ENCODE measurements around the gene NF2.
"Not testable (repeated sequence)": the region's sequence is repeated elsewhere in the genome, so short reads cannot be mapped to it uniquely, and the experiment has no call there.

Gene NF2

GRCh38 chr22:29597871-29598683 lies 5.4 kb upstream of the NF2 start:
- DNase-seq: not testable (repeated sequence)

- DNase-seq: no peak
Observed at GRCh38 chr22:29598684-29599020, 4.8 kb upstream of the NF2 start.

GRCh38 chr22:29604076-29604360 lies 585 bp downstream of the NF2 start:
- DNase-seq: no peak

DNA sequence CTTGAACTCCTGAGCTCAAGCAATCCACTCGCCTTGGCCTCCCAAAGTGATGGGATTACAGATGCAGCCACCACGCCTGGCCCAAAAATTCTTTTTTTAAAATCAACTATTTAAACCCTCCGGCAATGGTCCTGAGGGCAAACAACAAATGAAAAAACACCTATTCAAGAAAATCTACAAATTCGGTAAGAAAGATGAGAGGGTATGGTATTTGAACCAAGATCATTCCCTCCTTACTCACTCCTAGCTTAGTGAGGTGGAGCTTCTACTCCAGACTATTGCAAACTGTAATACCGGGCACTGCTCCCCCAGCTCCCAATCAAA lies 2.1 kb downstream of the NF2 start:
- no peak for DNase-seq

DNA sequence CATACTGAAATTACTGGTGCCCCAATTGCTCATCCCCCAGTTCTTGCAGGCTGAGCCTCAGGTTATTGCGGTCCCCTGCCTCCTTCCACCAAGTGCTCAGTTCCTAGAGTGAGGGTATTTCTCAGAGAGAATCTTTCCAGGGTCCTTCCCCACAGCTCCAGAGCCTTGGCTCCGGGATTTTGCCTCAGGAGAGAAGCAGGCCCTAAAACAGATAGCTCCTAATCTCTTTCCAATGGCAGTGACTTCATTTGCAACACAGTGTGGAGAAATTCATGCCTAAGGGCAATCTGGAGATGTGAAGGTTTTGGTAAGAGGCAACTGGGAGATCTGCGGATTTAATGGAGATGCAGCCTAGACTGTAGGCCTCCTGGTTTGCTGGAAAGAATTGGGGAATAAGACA lies 2.9 kb downstream of the NF2 start:
- DNase-seq: no peak

DNA sequence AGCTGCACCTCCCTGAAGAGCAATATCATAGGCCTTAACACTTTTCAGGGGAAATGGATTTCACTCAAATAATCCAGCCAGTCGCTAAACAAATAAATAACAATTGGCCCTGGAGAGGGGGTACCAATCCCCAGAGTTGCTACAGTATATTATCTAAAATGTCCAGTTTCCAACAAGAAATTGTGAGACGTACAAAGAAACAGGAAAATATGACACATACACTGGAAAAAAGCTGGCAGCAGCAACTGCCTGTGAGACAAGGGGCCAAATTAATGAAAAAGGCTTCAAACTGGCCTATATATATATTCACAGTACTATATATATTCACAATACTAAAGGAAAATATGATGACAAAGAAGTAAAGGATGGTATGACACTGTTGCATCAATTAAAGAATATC lies 4.0 kb downstream of the NF2 start:
- no peak for DNase-seq

DNA sequence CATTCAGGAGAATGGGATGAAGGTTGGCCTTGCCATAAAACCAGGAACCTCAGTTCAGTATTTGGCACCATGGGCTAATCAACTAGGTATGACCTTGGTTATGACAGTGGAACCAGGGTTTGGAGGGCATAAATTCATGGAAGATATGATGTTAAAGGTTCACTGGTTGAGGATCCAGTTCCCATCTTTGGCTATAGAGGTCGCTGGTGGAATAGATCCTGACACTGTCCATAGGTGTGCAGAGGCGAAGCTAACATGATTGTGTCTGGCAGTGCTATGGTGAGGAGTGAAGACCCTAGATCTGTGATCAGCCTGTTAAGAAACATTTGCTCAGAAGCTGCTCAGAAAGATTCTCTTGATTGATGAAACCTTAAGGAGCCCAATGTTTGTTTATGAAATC lies 5.7 kb downstream of the NF2 start:
- no peak for DNase-seq

DNA sequence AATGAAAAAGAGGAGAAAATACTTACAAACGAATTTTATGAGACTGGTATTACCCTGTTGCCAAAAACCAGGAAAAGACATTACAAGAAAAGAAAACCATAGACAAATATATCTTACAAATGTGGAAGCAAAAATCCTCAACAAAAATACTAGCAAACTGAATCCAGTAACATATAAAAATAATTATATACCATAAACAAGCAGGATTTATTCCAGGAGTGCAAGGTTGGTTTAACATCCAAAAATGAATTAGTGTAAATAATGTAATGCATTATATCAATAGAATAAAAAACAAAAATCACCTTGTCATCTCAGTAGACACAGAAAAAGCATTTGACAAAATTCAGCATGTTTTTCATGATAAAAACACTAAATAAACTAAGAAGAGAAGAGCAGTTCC lies 7.3 kb downstream of the NF2 start:
- DNase-seq: no peak

- DNase-seq: no peak
Observed at GRCh38 chr22:29615705-29616327, 12.4 kb downstream of the NF2 start.

- no peak for DNase-seq
Observed at GRCh38 chr22:29617922-29618629, 14.6 kb downstream of the NF2 start.

DNA sequence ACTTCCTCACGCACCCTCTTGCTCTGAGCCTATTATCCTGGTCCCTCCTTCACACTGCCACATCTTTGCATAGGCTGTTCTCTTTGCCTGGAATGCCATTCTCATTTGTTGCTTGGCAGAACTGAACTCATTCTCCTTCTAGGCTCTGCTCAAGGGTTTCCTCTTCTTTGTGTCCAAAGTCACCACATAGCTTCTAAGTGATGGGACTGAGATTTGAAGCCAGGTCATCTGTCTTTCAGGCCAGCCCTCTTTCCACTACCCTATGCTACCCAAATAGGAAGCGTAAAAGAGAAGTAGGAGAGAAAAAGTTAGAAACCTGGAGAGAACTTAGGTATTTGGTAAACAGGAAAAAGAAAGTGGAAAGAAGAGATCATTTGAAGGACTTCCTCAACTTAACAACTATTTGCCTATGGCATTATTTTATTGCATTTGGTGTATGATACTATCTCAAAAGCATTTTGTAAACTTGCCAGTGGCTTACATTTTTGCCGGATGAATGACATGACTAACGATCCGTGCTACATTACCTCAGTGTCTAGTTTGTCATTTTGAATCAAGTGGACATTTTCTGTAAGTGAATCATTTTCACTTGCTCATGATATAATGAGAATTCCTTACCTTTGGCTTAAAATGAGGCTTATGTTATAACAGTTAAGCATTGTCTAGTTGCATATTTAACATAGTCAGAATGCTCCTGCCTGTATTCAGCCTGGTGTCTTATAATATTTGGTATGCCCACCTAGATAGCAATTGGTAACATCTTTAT lies 18.5 kb downstream of the NF2 start:
- no peak for DNase-seq

- no peak for DNase-seq
Observed at GRCh38 chr22:29623059-29623458, 19.6 kb downstream of the NF2 start.

DNA sequence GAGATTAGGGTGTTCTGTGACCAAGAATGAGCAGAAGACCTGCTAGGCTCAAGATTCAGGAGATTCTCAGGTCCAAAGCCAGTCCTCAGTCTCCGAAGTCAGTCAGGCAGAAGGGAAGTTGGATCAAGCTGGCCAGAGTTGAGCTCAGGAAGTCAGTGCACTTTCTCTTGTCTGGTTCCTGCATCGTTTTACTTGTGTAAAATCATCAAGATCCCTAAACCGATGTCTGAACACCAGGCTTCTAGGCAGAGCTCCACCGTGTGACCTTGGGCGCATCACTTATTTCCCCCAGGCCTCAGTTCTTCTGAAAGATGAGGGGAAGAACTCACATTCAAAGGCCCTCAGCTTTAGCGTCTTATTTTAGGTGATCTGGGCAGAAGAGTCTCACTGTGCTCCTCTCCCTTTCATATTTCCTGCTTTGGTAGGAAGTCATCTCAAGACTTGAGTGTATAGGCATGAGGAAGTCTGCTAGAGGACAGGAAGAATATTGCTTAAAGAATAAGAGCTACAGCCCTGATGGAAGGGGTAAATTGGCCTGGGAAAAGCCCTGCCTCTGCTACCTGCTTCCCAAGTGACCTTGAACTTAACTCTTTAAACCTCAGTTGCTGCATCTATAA lies 20.2 kb downstream of the NF2 start:
- DNase-seq: no peak

GRCh38 chr22:29625090-29625825 lies 21.8 kb downstream of the NF2 start:
- no peak for DNase-seq

DNA sequence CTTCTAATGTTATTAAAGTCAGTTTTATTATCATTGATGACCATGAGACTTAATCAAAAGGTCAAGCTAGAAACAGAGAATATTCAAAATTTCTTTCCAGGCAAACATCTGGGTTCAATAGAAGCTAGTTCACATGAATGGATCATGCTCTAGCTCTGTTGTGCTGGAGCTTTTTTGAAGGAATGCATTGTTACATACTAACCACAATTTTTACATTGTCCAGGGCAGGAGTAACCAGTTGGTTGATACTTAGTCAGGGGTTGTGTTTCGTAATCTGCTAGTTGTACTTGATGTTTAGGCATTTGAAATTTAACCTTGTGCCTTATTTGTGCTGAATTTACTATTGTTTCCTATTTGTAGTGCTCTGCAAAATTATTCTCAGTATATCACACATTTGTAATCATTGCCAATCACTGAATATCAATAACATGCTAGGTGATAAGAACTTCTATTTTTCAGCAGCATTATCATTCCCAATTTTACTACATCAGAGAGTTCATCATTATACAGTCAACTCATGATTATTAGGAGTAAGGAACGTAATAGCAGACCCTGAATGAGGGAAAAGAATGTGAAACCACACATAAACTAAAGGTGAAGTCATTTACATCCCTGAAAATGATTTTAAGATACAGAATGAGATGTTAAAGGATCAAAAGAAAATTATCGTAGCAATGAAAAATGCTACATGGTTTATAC lies 23.2 kb downstream of the NF2 start:
- no peak for DNase-seq

DNA sequence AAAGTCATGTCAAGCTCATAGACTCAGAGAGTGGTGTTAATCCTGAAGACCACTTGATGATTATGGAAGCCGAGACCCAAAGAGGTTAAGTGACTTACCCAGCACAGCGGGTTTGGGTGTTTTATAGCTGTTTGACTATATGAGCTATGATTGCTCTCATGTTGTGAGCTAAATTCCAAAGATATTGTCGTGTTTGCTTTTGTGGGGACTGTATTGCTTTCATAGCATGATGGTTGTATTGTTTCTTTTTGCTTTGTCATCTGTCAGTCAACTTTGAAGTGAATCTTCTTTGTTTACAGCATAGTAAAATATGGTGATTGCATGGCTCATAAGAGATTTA lies 23.7 kb downstream of the NF2 start:
- DNase-seq: no peak

GRCh38 chr22:29628996-29629902 lies 25.8 kb downstream of the NF2 start:
- no peak for DNase-seq

DNA sequence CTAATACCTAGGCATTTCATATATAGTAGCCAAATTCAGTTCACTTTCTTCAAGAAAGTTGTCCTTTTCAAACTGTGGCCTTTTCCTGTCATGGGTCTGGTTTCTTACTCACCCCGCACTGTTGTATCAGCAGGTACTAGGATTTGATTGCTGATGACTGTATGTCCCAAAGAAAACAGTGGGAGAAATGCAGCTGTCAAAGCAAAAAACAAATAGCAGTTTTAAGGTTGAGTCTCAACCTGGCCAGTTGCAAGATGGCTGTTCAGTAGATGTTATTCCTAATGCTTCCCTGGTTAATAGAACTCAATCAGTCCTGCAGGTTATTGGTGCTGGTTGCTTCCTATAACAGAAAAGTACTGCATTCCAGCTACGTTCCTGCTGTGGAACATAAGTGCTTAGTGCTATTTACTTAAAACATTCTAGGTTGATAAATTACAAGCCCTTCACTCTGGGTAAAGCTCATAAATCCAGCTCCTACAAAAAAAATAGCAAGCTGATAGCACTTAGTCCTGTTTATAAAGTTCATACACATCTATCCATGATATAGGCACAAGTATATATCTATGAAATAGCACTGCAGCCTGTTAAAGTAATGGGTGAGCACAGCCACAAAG lies 26.6 kb downstream of the NF2 start:
- no peak for DNase-seq

GRCh38 chr22:29630987-29631386 lies 27.6 kb downstream of the NF2 start:
- DNase-seq: no peak

DNA sequence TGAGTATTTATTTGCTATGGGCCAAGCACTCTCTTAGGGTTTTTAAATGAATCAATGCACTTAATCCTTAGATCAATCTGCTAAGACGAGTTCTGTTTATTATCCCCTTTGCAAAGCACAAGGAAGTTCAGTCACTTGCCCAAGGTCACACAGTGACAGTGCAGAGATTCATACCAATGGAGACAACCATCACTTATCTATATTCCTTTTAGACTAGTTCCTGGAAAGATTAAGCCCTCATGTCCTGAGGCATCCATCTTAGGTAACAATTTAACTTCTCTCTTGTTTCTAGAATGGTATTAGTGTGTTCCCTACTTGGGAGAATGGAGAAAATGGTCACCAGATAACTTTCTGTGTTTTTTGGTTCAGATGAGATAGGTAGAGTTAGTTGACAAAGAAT lies 28.3 kb downstream of the NF2 start:
- DNase-seq: no peak

GRCh38 chr22:29632672-29633071 lies 29.2 kb downstream of the NF2 start:
- DNase-seq: no peak

Measured in NK-92 treated with Interleukin-12 subunit alpha and Interleukin-12 subunit beta, amount 100 ng/mL, for 24 hours (cell line).